Frontal cortex (tissue), 4 donors: ENCODE results near the gene SAMD13. TPM values are rescaled to one million over a fixed set of nuclear protein-coding genes. Genes with fewer than 3 reads are reported as not detected.

Experiments
- DNase-seq, 2 donors: peaks; one replicate each; pipeline ENCODE4 v3.0.0; 2012; ENCODE audit warnings: low spot score in 2 of 2
- FAIRE-seq: peaks from 2 replicates; lab custom pipeline; 2012; peaks lifted over from hg19 to GRCh38; lab: Jason Lieb, UNC
- total RNA-seq: library from RNA; depleted of rRNA; stranded (reverse); fragments of >200 nt; gene quantifications from one replicate; pipeline ENCODE4 v1.2.3, GENCODE V29; 2014
- donor health status: control.
- donor health status: control.
- donor health status: control.

Gene SAMD13
- total RNA-seq, 1 donor from 2014 or later, result 5.3 TPM

GRCh38 chr1:84330125-84330984 lies 28.8 kb downstream of the SAMD13 start:
- FAIRE-seq, result no peak
- DNase-seq, result no peak

- FAIRE-seq, result no peak
- DNase-seq, result no peak
Measured at GRCh38 chr1:84339503-84339902, 38.0 kb downstream of the SAMD13 start.

GRCh38 chr1:84344286-84344685 lies 42.8 kb downstream of the SAMD13 start:
- FAIRE-seq, result no peak
- DNase-seq, result no peak

- DNase-seq, result no peak
- no peak for FAIRE-seq
Measured at GRCh38 chr1:84345220-84345619, 43.7 kb downstream of the SAMD13 start.

DNA sequence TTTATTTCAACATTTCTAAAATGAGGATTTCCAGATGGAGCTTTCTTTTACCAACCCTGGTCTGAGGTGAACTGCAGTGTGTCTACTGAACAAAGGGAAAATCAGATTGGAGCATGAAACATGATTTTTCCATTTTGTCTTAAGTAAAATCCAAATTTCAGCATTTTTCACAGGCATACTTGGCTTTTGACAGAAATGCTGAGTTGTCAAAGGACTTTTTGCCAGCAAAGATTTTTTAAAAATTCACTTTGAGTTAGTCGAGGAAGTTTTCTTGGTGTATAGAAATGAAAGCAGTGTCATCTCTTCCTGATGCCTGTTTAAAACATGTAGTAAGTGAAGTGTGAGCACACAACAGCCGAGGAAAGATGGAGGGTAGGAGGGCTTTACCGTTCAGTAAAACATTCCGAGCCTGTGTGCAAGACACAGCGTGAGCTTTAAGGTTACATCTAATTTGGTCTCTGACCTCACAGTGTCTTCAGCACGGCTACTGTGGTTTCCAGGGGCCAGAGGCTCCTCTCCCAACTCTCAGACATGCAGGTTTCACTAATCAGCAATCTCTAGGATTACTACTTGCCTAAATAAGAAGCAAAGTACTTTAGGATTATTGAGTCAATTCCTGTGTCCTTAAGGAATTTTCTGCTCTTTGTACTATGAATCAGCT lies 45.9 kb downstream of the SAMD13 start:
- DNase-seq (no peak), FAIRE-seq (no peak)

- no peak for DNase-seq
- no peak for FAIRE-seq
Measured at GRCh38 chr1:84347932-84348555, 46.5 kb downstream of the SAMD13 start.

- no peak for DNase-seq
- FAIRE-seq, result no peak
Measured at GRCh38 chr1:84348759-84349158, 47.3 kb downstream of the SAMD13 start.

GRCh38 chr1:84350104-84350503 lies 48.6 kb downstream of the SAMD13 start:
- DNase-seq (no peak), FAIRE-seq (no peak)

DNA sequence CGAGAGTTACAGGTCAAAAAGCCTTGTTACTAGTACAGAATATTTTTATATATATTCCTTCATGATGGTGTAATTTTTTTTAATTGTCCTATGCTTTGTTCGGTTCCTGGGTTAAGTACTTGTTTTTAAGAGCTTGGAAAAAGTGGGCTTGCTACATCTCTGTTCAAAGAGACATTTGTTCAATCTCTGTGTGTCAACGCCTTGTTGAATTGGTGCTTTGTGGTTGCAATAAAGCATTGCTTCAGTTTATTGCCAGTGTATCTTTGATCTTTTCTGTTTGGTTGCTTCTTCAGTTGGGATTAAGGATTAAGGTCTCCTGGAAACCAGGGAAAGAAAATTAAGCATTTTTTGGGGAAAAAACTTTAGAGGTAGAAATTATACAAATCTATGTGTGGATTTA lies 49.0 kb downstream of the SAMD13 start:
- DNase-seq (no peak), FAIRE-seq (no peak)

GRCh38 chr1:84352298-84353106 lies 51.0 kb downstream of the SAMD13 start:
- no peak for DNase-seq
- FAIRE-seq, result no peak

DNA sequence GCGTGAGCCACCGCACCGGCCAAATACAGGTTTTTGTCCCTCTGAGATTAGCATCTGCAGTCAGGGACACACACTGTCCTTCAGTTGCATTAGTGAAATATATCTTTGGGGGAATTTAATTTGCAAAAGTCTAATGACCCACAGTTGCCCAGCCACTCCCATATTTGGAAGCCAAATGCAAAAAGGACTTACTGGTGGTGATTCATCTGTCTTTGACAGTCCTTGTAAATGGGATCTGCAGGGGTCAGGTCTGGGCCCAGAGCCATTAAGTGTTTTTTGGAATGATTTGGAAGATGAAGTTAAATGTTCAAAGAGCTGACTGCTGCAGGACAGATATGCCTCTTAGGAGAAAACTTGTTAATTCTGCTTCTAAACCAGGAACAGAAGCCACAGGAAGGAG lies 52.2 kb downstream of the SAMD13 start:
- FAIRE-seq (no peak), DNase-seq (no peak)

GRCh38 chr1:84355556-84355955 lies 54.0 kb downstream of the SAMD13 start:
- no peak for FAIRE-seq
- DNase-seq, result no peak

DNA sequence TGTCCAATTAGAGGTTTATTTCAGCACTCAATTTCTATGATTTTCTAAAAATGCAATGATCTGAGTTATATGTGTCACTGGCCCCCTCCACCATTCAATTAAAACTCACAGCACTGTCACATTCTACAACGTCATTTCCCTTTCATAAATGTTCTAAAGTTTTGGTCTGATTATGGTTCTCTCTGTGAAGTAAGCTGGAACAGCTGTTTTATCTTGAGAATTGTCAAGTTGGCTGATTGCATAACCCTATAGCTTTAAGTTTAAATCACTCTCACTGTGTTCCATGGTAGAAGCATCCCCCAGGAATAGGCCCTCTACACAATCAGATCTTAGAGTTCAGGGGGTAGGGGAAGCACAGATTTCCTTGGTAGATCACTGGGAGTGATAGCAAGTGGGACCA lies 55.4 kb downstream of the SAMD13 start:
- no peak for FAIRE-seq
- DNase-seq, result no peak

DNA sequence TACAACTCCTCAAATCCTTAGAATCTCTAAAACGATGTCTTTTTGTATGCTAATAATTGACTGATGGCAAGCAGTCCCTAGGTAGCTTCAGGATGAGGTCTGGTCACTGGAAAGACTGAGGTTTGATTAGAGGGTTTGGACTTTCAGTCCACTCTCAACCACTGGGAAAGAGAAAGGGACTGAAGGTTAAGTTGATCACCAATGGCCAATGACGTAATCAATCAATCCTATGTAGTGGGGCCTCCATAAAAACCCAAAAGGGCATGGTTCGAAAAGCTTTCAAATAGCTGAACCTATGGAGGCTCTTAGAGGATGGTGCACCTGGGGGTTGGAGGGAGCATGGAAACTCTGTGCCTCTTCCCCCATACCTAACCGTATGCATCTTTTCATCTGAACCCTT lies 57.2 kb downstream of the SAMD13 start:
- FAIRE-seq (no peak), DNase-seq (no peak)

DNA sequence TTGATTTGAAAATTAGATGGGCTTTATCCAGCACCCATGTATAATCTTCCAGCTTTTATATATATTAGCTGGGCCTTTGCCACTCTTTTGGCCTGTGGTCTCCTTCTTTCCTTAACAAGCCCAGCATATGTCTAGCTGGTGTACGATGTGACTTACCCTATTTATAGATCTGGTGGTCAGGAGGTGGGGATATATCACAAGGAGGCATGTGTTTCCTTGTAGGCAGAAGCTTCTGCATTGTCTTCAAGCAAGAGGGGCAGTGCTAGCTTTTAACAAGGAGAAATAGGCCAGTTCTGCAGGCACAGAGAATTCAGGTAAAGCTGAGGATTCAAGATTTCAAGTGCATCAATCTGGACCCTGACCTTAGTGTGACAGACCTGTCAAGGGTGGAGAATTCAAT lies 58.8 kb downstream of the SAMD13 start:
- no peak for DNase-seq
- no peak for FAIRE-seq

- DNase-seq (no peak), FAIRE-seq (no peak)
Measured at GRCh38 chr1:84361796-84362195, 60.3 kb downstream of the SAMD13 start.

DNA sequence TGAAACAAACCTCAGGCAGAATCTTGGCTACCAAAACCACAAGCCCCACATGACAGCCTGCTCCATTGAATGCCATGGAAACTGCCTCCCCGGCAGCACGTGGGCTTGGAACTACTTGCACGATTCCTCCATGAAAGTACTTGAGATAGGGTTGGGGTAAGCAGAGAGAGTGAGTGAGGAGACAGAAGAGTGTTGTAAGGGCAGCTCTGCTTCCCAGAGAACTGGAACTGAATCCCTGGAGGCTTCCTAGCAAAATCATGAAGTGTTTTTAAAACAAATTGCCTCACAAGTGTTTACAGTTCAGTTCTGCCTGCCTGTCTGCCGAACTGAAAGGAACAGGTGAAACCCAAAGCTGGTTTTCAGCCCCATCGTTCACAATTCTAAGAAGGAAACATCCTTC lies 61.5 kb downstream of the SAMD13 start:
- FAIRE-seq (no peak), DNase-seq (no peak)

GRCh38 chr1:84363622-84364021 lies 62.1 kb downstream of the SAMD13 start:
- DNase-seq (no peak), FAIRE-seq (no peak)

- FAIRE-seq (no peak), DNase-seq (peak in 1 of 2 donors; percentile 14)
Measured at GRCh38 chr1:84365225-84366221, 64.0 kb downstream of the SAMD13 start.
